Activated naive CD8-positive, alpha-beta T cell treated with anti-CD3 and anti-CD28 coated beads, Interleukin-2, amount 50 U/mL, for 16 hours (primary cell): Measurements from ENCODE around the gene STK39.

Experiments
- DNase-seq: peaks from one replicate; pipeline ENCODE4 v3.0.0-alpha.2; 2020; ENCODE audit warnings: low read depth, low spot score

Gene STK39

GRCh38 chr2:167961536-167962048 lies 285.8 kb downstream of the STK39 start:
- no peak for DNase-seq

- no peak for DNase-seq
These were observed 287.2 kb downstream of the STK39 start for GRCh38 chr2:167960089-167960747.

GRCh38 chr2:167957662-167958061 lies 289.7 kb downstream of the STK39 start:
- DNase-seq = no peak

GRCh38 chr2:167955264-167955906 lies 292.0 kb downstream of the STK39 start:
- DNase-seq = no peak

GRCh38 chr2:167954495-167954894 lies 292.9 kb downstream of the STK39 start:
- no peak for DNase-seq

- DNase-seq = no peak
These were observed 293.6 kb downstream of the STK39 start for GRCh38 chr2:167953776-167954175.

GRCh38 chr2:167950571-167950970 lies 296.8 kb downstream of the STK39 start:
- no peak for DNase-seq

- DNase-seq = no peak
These were observed 301.0 kb downstream of the STK39 start for GRCh38 chr2:167946441-167946841.

GRCh38 chr2:167945660-167946368 lies 301.6 kb downstream of the STK39 start:
- DNase-seq = no peak

GRCh38 chr2:167944825-167945659 lies 302.4 kb downstream of the STK39 start:
- DNase-seq = no peak

GRCh38 chr2:167943897-167944296 lies 303.5 kb downstream of the STK39 start:
- DNase-seq = no peak

- no peak for DNase-seq
These were observed 304.0 kb downstream of the STK39 start for GRCh38 chr2:167943368-167943767.

- no peak for DNase-seq
These were observed 304.9 kb downstream of the STK39 start for GRCh38 chr2:167942366-167943081.

GRCh38 chr2:167941604-167942003 lies 305.8 kb downstream of the STK39 start:
- DNase-seq = no peak

- no peak for DNase-seq
These were observed 306.5 kb downstream of the STK39 start for GRCh38 chr2:167940734-167941507.

GRCh38 chr2:167940346-167940725 lies 307.1 kb downstream of the STK39 start:
- no peak for DNase-seq

- no peak for DNase-seq
These were observed 307.7 kb downstream of the STK39 start for GRCh38 chr2:167939514-167940345.

- DNase-seq = no peak
These were observed 310.0 kb downstream of the STK39 start for GRCh38 chr2:167937403-167937802.

GRCh38 chr2:167935803-167936110 lies 311.6 kb downstream of the STK39 start:
- no peak for DNase-seq
